ENCODE measurements around the gene FNDC11.

Gene FNDC11
- long read RNA-seq = 0 reads

GRCh38 chr20:63553933-63554290 is at the start of gene FNDC11:
FNDC11 (plus strand) TSS chr20:63554159; CDS start chr20:63555664, 1,505 bp downstream.
- Histone ChIP-seq H3K27ac (replicated peaks) (no peak within 1 kb of the TSS), H3K4me3 (replicated peaks; ENCODE audit: insufficient read depth, low read length) (no peak within 1 kb of the TSS), H3K27me3 (ENCODE audit: insufficient read depth, poor library complexity, severe bottlenecking) (peaks cover 49% of the 10 kb centered on the region)
- no peak for DNase-seq (ENCODE audit: low read depth in 1 of 2, low spot score in 1 of 2)
- TF ChIP-seq REST (IDR thresholded peaks at IDR 0.05; ENCODE audit: insufficient replicate concordance, low read depth) (no peak), SPI1 (IDR thresholded peaks at IDR 0.05; ENCODE audit: borderline replicate concordance, low read depth) (no peak), POLR2AphosphoS5 (IDR thresholded peaks at IDR 0.05; ENCODE audit: low read depth) (no peak), CTCF (IDR thresholded peaks at IDR 0.05; ENCODE audit: insufficient read depth, low read length) (no peak), GABPA (IDR thresholded peaks at IDR 0.05; ENCODE audit: low read depth) (no peak)

DNA sequence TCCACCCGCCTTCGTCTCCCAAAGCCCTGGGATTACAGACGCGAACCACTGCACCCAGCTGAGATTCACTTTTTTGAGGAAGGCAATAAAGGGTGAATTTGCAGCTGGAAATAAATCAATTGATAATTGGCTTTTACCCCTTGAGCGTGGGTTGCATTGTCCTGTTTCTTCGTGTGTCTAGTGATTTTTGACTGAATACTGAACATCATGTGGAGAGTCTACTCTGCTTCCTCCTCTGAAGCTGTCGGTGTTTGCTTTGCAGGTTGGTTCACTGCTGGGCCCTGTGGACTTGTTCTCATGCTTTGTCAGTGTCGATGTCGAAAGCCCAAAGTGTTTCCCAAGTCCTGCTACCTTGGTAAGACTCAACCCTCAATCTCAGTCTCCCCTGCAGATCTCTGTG is 49.3 kb upstream of the FNDC11 start:
- TF ChIP-seq CTCF (IDR thresholded peaks at IDR 0.05; ENCODE audit: insufficient read depth, low read length) = no peak
- Histone ChIP-seq H3K4me3 (replicated peaks; ENCODE audit: insufficient read depth, low read length) (no peak overlapping the region), H3K27me3 (ENCODE audit: insufficient read depth, poor library complexity, severe bottlenecking) (peaks cover 4% of the 10 kb centered on the region), H3K27ac (replicated peaks) (no peak overlapping the region)
- DNase-seq (ENCODE audit: low read depth in 1 of 2, low spot score in 1 of 2) = no peak

- H3K4me3 ChIP-seq (replicated peaks; ENCODE audit: insufficient read depth, low read length) = no peak overlapping the region
- no peak for DNase-seq (ENCODE audit: low read depth in 1 of 2, low spot score in 1 of 2)
- no peak for TF ChIP-seq CTCF (IDR thresholded peaks at IDR 0.05; ENCODE audit: insufficient read depth, low read length)
- no peak for TF ChIP-seq SPI1 (IDR thresholded peaks at IDR 0.05; ENCODE audit: borderline replicate concordance, low read depth)
- TF ChIP-seq REST (IDR thresholded peaks at IDR 0.05; ENCODE audit: insufficient replicate concordance, low read depth) = no peak
- no peak for TF ChIP-seq GABPA (IDR thresholded peaks at IDR 0.05; ENCODE audit: low read depth)
- no peak for TF ChIP-seq POLR2AphosphoS5 (IDR thresholded peaks at IDR 0.05; ENCODE audit: low read depth)
- no peak overlapping the region for H3K27ac ChIP-seq (replicated peaks)
- no peaks in the 10 kb centered on the region for H3K27me3 ChIP-seq (ENCODE audit: insufficient read depth, poor library complexity, severe bottlenecking)
Measured at GRCh38 chr20:63505281-63505680, 48.7 kb upstream of the FNDC11 start.

DNA sequence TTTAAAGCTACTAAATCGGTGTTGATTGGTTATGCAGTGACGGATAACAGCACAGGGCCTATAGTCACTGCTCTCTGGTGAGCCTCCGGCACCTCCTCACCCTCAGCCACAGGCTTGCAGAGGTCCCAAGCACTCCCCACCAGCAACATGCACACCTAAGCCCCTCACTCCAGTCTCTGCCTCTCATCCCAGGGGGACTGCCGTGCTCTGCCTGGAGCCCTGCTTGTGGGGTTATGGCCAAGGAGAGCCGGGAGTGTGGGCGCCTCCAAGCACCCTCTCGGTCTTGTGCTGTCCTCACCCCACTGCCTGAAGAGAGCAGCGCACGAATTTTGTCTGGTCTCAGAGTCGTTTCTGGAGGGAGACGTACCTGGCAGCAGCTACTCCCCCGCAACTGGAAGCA is 48.2 kb upstream of the FNDC11 start:
- H3K4me3 ChIP-seq (replicated peaks; ENCODE audit: insufficient read depth, low read length) = no peak overlapping the region
- no peak for DNase-seq (ENCODE audit: low read depth in 1 of 2, low spot score in 1 of 2)
- H3K27me3 ChIP-seq (ENCODE audit: insufficient read depth, poor library complexity, severe bottlenecking) = no peaks in the 10 kb centered on the region
- H3K27ac ChIP-seq (replicated peaks) = no peak overlapping the region
- TF ChIP-seq REST (IDR thresholded peaks at IDR 0.05; ENCODE audit: insufficient replicate concordance, low read depth) (no peak), CTCF (IDR thresholded peaks at IDR 0.05; ENCODE audit: insufficient read depth, low read length) (no peak), POLR2AphosphoS5 (IDR thresholded peaks at IDR 0.05; ENCODE audit: low read depth) (no peak), SPI1 (IDR thresholded peaks at IDR 0.05; ENCODE audit: borderline replicate concordance, low read depth) (no peak), GABPA (IDR thresholded peaks at IDR 0.05; ENCODE audit: low read depth) (no peak)
